K562 treated with DMSO at 1 percent for 24 hours (cell line): ENCODE measurements around the gene DACT3. TPM values are rescaled to one million over a fixed set of nuclear protein-coding genes. Genes with fewer than 3 reads are reported as not detected.

Source experiments
- total RNA-seq: library from RNA; unstranded; fragments of 300-600 nt; gene quantifications from 2 replicates; pipeline ENCODE4 v1.2.3, GENCODE V29; 2022; ENCODE audit warnings: low read depth; ENCODE audit not compliant: insufficient read depth

DACT3 gene
- 5.0 and 5.6 TPM in 2 replicates for total RNA-seq

GRCh38 chr19:46661020-46661731 lies at the start of gene DACT3:
TSS of gene DACT3 (minus strand) at chr19:46661182. CDS start at chr19:46661064, 118 bp downstream.

GRCh38 chr19:46635920-46636761 lies 24.8 kb downstream of the DACT3 start, which contains the start of gene GNG8:
TSS of gene GNG8 (minus strand) at chr19:46636202. CDS start at chr19:46634682, 1,520 bp downstream.

GRCh38 chr19:46624958-46625661 lies 35.9 kb downstream of the DACT3 start, which contains the start of gene PTGIR:
TSS of gene PTGIR (minus strand) at chr19:46625089. CDS start at chr19:46624225, 864 bp downstream.

GRCh38 chr19:46601318-46602224 lies 59.4 kb downstream of the DACT3 start, which contains the start of gene CALM3:
TSS of gene CALM3 (plus strand) at chr19:46601330. CDS start at chr19:46601435, 105 bp downstream.

Other genes starting within 250 kb of the DACT3 start
- gene CCDC8, start 247.6 kb downstream of the DACT3 start, total RNA-seq, result 14.2 and 14.4 TPM in 2 replicates
- not detected in 2 replicates for gene PNMA8C, start 232.2 kb downstream of the DACT3 start, total RNA-seq
- gene PNMA8A, start 189.6 kb downstream of the DACT3 start, total RNA-seq, result 16.6 and 17.2 TPM in 2 replicates
- gene PNMA8B, start 165.3 kb downstream of the DACT3 start, total RNA-seq, result not detected in 2 replicates
- gene CALM3, start 59.9 kb downstream of the DACT3 start, total RNA-seq, result 359 and 376 TPM in 2 replicates
- gene PTGIR, start 36.1 kb downstream of the DACT3 start, total RNA-seq, result not detected in 2 replicates
- not detected in 2 replicates for gene GNG8, start 25.0 kb downstream of the DACT3 start, total RNA-seq
- gene PRKD2, start 55.9 kb upstream of the DACT3 start, total RNA-seq, result 79.6 and 82.6 TPM in 2 replicates
- 66.9 and 77.4 TPM in 2 replicates for gene FKRP, start 84.9 kb upstream of the DACT3 start, total RNA-seq
- 98.4 and 113 TPM in 2 replicates for gene STRN4, start 85.3 kb upstream of the DACT3 start, total RNA-seq
- 618 and 623 TPM in 2 replicates for gene SLC1A5, start 127.4 kb upstream of the DACT3 start, total RNA-seq
- gene AP2S1, start 189.7 kb upstream of the DACT3 start, total RNA-seq, result 459 and 462 TPM in 2 replicates
- 29.9 and 30.3 TPM in 2 replicates for gene ARHGAP35, start 199.8 kb upstream of the DACT3 start, total RNA-seq